Measurements from ENCODE around the gene MARCKS. TPM values are rescaled to one million over a fixed set of nuclear protein-coding genes. Genes with fewer than 3 reads are reported as not detected.
"Not testable (repeated sequence)": the region's sequence is repeated elsewhere in the genome, so short reads cannot be mapped to it uniquely, and the experiment has no call there.

Gene MARCKS
- total RNA-seq, 1 donor from 2014 or later: 498 TPM

DNA sequence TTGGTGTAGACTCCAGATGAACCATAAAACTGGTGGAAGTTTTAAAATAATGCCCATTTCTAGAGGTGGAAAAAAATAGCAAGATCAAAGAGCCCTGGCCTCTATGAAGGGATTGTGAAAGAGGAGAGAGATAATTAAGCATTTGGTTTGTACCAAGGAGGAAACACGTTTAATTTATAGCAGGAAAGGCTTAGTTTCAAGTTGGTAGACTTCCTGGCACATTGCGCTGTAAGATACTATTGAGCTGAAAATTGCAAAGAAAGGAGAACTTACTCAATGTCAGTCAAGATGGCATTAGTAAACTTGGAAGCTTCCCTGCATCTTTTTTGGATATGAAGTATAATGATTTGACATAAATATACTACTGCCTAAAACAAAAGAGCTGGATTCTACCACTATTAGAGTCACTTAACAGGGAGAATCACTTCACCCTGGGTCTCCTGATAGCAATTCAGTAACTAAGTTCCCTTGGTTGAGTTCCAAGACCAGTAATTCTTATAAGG is 24.4 kb downstream of the MARCKS start:
- DNase-seq (ENCODE audit: low spot score in 2 of 2): no peak
- no peak for FAIRE-seq

DNA sequence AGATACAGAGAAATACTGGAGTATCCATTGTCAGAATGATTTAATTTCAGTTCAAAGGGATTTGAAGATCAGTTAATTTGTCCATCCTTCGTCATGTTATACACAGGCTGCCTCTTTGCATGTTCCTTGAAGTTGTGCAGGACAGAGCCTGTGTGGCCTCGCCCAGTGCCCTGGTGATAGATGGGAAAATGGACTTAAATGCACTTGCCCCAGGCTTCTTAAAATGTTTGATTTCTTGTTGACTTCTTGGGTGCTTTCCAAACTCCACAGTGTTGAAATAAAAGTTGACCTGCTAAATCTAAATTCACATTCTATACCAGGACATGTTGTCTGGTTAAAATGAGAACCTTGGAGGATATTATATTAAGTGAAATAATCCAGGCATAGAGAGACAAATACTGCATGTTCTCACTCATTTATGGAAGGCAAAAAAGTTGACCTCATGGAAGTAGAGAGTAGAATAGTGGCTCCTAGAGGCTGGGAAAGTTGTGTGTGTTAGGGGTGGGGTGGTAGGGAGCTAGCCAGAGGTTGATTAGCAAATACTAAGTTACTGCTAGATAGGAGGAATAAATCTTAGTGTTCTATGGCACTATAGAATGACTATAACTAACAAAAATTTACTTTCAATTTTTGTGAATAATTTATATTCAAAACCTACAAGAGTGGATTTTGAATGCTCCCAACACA is 25.3 kb downstream of the MARCKS start:
- FAIRE-seq (no peak), DNase-seq (ENCODE audit: low spot score in 2 of 2) (no peak)

DNA sequence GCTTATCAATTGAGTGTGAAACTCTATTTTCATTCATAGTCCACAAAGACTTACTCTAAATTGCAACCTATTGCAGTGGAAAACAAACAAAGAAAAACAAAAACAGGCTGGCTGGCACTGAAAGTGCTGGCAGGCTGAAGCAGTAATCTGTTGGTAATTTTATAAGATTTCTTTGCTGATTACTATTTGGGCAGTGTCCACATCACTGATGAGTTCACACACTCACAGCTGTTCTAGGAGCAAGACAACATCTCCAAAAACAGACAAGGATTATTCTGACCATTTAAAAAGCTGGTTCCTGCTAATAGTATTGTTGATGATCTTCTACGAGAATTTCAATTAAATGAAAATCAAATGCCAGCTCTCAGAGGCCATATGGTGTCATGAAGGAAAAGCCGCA is 26.9 kb downstream of the MARCKS start:
- no peak for DNase-seq (ENCODE audit: low spot score in 2 of 2)
- no peak for FAIRE-seq

- no peak for DNase-seq (ENCODE audit: low spot score in 2 of 2)
- FAIRE-seq: no peak
Observed at GRCh38 chr6:113886512-113886911, 29.4 kb downstream of the MARCKS start.

DNA sequence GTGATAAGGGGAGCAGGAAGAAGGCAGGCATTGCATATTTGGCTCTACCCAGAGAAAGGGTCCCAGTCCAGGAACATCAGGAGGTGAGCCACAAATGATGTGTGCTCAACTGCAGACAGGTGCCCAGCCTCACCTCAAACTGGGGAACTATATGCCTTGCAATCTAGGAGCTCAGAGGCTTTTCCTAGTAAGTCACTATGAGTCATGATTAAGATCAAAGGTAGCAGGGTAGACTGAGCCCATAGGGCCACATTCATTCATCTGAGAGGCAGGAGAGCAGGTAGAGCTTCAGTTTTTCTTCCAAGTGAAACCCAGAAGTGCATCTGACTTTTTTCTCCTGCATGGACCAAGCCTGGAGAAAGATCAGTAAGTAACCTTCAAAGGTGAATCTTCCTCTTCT is 31.3 kb downstream of the MARCKS start:
- no peak for DNase-seq (ENCODE audit: low spot score in 2 of 2)
- no peak for FAIRE-seq

DNA sequence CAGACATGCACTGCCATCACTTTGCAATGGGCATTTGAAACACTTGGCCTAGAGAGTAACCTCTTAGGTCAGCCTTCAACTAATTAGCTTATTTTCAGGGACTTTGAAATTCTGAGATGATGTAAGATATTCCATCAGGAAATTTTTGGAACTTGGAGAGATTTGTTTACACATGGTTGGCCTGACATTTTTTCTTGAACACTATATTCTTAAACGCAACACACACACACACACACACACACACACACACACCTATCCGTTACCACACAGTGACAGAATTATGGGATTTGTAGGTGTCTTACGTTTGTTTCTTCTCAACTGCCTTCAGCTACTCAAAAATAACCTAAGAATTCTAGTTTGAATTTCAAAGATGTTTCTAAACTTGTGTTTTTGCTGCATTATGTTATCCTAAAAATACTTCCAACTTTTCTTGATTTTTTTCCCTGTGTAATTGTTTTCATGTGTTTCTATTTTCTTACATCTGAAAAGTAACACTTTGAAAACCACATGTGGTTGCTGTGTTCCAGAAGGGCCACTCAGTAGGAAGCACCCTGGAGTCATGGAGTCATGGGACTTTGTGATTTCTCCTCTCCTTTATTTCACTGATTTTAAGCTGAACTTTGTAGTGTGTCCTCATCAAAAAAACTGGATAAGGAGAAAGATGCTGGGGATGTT is 31.9 kb downstream of the MARCKS start:
- FAIRE-seq (no peak), DNase-seq (ENCODE audit: low spot score in 2 of 2) (no peak)

DNA sequence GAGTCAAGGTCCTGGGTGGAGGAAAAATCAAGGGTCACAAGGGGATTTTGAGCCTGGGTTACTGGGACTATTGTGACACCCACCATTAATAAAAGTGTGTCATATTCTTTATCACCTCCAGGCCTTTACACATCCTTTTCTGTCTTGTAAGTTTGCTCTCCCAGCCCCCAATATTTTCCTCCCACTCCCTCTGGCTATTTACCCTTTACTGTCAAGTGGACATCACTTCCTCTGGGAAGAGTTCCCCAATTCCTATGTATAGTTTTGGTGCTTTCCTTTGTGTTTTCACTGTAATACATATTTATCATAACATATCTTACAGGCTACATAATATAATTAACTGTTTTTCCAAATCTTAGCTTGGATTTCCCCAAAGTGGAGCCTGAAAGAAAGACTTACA is 36.3 kb downstream of the MARCKS start:
- DNase-seq (ENCODE audit: low spot score in 2 of 2) (no peak), FAIRE-seq (no peak)

- DNase-seq (ENCODE audit: low spot score in 2 of 2) (no peak), FAIRE-seq (no peak)
Observed at GRCh38 chr6:113893866-113894265, 36.7 kb downstream of the MARCKS start.

- FAIRE-seq (no peak), DNase-seq (ENCODE audit: low spot score in 2 of 2) (no peak)
Observed at GRCh38 chr6:113894712-113895674, 37.8 kb downstream of the MARCKS start.

- FAIRE-seq (no peak), DNase-seq (ENCODE audit: low spot score in 2 of 2) (no peak)
Observed at GRCh38 chr6:113901482-113901881, 44.3 kb downstream of the MARCKS start.

GRCh38 chr6:113903666-113904330 is 46.7 kb downstream of the MARCKS start:
- FAIRE-seq (no peak), DNase-seq (ENCODE audit: low spot score in 2 of 2) (no peak)

DNA sequence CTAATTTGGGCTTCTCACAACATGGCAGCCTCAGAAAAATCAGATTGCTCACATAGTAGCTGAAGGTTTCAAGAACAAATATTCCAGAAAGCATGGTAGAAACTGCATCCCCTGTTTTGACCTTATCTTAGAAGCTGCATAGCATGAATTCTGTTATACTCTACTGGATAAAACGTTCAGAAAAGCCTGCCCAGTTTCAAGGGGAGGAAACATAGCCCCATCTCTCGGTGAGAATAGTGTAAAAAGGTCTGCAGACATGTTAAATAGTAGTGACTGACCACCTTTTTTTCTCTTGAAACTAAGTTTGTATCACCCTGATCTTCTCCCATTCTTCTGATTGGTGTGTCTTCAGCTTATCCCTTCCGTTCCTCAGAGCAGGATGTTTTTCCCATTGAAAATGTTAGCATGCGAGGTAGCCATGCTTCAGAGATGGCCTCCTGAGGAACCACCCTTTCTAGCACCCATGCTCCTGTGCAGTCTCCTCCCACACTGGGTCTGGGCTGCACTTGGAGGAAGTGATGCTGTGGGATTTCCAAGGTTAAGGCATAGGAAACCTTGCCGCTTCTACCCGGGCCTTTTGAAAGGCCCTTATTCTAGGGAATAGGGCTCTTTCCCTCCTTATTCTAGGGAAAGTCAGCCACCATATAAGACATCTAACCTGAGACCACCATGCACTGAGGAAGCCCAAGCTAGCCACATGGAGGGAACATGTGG is 50.1 kb downstream of the MARCKS start:
- DNase-seq (ENCODE audit: low spot score in 2 of 2) (no peak), FAIRE-seq (no peak)

- DNase-seq (ENCODE audit: low spot score in 2 of 2) (no peak), FAIRE-seq (no peak)
Observed at GRCh38 chr6:113908801-113909200, 51.7 kb downstream of the MARCKS start.

DNA sequence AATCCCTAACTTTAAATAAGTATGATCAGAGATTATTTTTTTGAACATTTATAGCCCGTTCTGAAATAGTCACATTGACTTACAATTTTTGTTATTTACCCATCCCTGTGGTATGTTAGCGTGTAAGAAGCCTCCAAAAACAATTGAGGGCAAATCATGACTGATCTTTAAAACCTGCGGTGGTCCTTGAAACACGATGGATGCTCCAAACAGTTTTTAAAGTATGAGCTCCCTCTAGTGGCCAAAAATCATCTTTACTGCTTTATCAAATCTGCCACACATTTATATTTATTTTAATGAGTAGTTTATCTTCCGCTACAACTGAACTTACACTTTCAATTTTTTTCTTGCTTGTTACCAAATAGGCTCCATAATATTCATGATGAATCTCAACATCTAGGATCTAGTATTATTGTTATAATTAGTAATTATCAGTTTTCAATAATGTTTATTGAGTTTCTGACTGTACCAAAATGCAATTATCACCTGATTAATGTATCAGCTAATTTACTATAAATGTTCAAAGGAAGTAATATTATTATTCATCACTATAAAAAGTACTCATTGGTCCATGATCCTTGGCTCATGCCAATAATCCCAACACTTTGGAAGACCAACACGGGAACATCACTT is 52.2 kb downstream of the MARCKS start:
- DNase-seq (ENCODE audit: low spot score in 2 of 2): peak; percentile 8 to 54
- peak; percentile 72 for FAIRE-seq

DNA sequence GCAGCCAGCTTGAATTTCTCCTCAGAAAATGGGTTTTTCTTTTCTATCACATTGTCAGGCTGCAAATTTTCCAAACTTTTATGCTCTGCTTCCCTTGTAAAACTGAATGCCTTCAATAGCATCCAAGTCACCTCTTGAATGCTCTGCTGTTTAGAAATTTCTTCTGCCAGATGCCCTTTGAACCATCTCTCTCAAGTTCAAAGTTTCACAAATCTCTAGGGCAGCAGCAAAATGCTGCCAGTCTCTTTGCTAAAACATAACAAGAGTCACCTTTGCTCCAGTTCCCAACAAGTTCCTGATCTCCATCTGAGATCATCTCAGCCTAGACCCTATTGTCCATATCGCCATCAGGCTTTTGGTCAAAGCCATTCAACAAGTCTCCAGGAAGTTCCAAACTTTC is 53.1 kb downstream of the MARCKS start:
- not testable (repeated sequence) for FAIRE-seq; DNase-seq (ENCODE audit: low spot score in 2 of 2)

Data from frontal cortex (tissue), 4 donors.